Ovary (tissue), 9 donors: Measurements from ENCODE around the gene RND2. TPM values are rescaled to one million over a fixed set of nuclear protein-coding genes. Genes with fewer than 3 reads are reported as not detected.

Experiments used
- DNase-seq, 5 donors: peaks; one replicate each; pipeline ENCODE4 v3.0.0-alpha.2; 2019 to 2020
- H3K27ac ChIP-seq, 2 donors: fragments of 200-600 bp; one replicate each; pipeline versions ENCODE4 v1.5.1 to v1.8.0; 2019 to 2022
- H3K27me3 ChIP-seq: fragments of 200-600 bp; one replicate; pipeline ENCODE4 v1.8.0; 2022
- H3K36me3 ChIP-seq: fragments of 200-600 bp; sonication (generic); one replicate; pipeline ENCODE4 v1.5.1; 2019
- H3K4me1 ChIP-seq: one replicate; pipeline ENCODE4 v1.8.1; 2013; ENCODE audit warnings: mild to moderate bottlenecking, moderate library complexity; ENCODE audit not compliant: insufficient read depth
- H3K4me3 ChIP-seq: fragments of 200-600 bp; sonication (generic); one replicate; pipeline ENCODE4 v1.5.1; 2017
- H3K9me3 ChIP-seq, 2 donors: fragments of 200-600 bp in 1 of 2; sonication (generic) in 1 of 2; one replicate each; pipeline versions ENCODE4 v1.5.1 to v1.8.1; 2013 to 2019; ENCODE audit warnings: mild to moderate bottlenecking in 1 of 2, moderate library complexity in 1 of 2
- EP300 ChIP-seq: sonication (generic); formaldehyde crosslinking; IDR thresholded peaks from one replicate; pipeline ENCODE4 v1.6.1; 2017; ENCODE audit warnings: antibody characterized with exemption
- POLR2A ChIP-seq: fragments of 450-650 bp; IDR thresholded peaks from one replicate; pipeline ENCODE4 v1.6.1; 2017; ENCODE audit warnings: antibody characterized with exemption, mild to moderate bottlenecking, moderate library complexity
- WGBS, 3 donors: extraction: QIAGEN DNeasy Blood & Tissue Kit in 1 of 3; methylation state at CpG; one replicate each; pipeline versions ENCODE4 v1.1.5 to v1.1.7; 2013 to 2017; 5-methylcytosine and 5-hydroxymethylcytosine counted together
- intact Hi-C, 4 donors: fragments of 100-400 bp; cut with DNase I; formaldehyde crosslinking; loops; one replicate each; pipeline versions ENCODE4 v1.11.0 to v1.15.1; 2022 to 2023
- polyA plus RNA-seq, 2 donors: library from polyadenylated mRNA; stranded (reverse); fragments of 200-250 nt in 1 of 2; fragments of 350-450 nt in 1 of 2; fragmentation: Illumina TruSeq in 1 of 2; extraction: RNeasy Lipid Tissue Mini Kit (QIAGEN cat#74804) in 1 of 2; gene quantifications; one replicate each; pipeline ENCODE4 v1.2.3, GENCODE V29; 2013 to 2014
- total RNA-seq, 7 donors: library from RNA; depleted of rRNA in 2 of 7; stranded (reverse); fragments of >200 nt in 2 of 7; fragmentation: NEBNext Ultra II Directional in 3 of 7; extraction: Animal tissue kit (Norgen Biotek cat#: 25700) in 3 of 7; gene quantifications; one replicate each; pipeline versions ENCODE4 v1.1.0 to v1.2.4, GENCODE V29; 2016 to 2023
- TF ChIP-seq, protein P1 (sequence below), 3 donors: fragments of 450-650 bp in 2 of 3; fragments of 200-600 bp in 1 of 3; IDR thresholded peaks; one replicate each; pipeline versions ENCODE4 v1.5.1 to v1.8.0; 2016 to 2022; ENCODE audit warnings: antibody characterized with exemption in 3 of 3, mild to moderate bottlenecking in 1 of 3
- donor health status: DM: no; HTN: no; CAD: no; lungs with moderate emphysema.
- donor health status: DM: no; HTN: no; CAD: no.
- donor health status: Bipolar disorder and iron deficiency.
- donor health status: DM: yes; HTN: yes; CAD: no.
- donor health status: DM: no; HTN: no; CAD: no.
- donor health status: DM: yes; HTN: yes; CAD: no.

The RND2 gene
- total and polyA plus RNA-seq, 9 donors, result 2.5 to 11.6 (median 6.0) TPM

GRCh38 chr17:43025766-43026537, 921 bp downstream of the RND2 start:
- intact Hi-C loops, result loop anchor here in 2 of 4 donors (5.0 to 10.0 kb wide), 3 partner anchors 101 to 289 kb away; partner anchors contain the start of genes BRCA1 (in 1 of the 2) and TMEM106A (in 1 of the 2)

GRCh38 chr17:43026595-43026994, 1.6 kb downstream of the RND2 start:
- intact Hi-C loops, result loop anchor here in 2 of 4 donors (5.0 to 10.0 kb wide), 3 partner anchors 101 to 288 kb away; partner anchors contain the start of genes BRCA1 (in 1 of the 2) and TMEM106A (in 1 of the 2)

More at GRCh38 chr17:43025766-43026537, 921 bp downstream of the RND2 start:
- H3K27ac ChIP-seq, result peak overlapping the region; percentile 34 to 42
- no peaks in the 10 kb centered on the region for H3K36me3 ChIP-seq
- H3K27me3 ChIP-seq, result no peaks in the 10 kb centered on the region
- H3K4me1 ChIP-seq, result no peaks in the 10 kb centered on the region
- H3K4me3 ChIP-seq, result peak overlapping the region; percentile 56
- peak in 1 of 5 donors; percentile 37 for DNase-seq
- TF ChIP-seq, protein P1, sequence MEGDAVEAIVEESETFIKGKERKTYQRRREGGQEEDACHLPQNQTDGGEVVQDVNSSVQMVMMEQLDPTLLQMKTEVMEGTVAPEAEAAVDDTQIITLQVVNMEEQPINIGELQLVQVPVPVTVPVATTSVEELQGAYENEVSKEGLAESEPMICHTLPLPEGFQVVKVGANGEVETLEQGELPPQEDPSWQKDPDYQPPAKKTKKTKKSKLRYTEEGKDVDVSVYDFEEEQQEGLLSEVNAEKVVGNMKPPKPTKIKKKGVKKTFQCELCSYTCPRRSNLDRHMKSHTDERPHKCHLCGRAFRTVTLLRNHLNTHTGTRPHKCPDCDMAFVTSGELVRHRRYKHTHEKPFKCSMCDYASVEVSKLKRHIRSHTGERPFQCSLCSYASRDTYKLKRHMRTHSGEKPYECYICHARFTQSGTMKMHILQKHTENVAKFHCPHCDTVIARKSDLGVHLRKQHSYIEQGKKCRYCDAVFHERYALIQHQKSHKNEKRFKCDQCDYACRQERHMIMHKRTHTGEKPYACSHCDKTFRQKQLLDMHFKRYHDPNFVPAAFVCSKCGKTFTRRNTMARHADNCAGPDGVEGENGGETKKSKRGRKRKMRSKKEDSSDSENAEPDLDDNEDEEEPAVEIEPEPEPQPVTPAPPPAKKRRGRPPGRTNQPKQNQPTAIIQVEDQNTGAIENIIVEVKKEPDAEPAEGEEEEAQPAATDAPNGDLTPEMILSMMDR (IDR thresholded peaks at IDR 0.05), result no peak
- WGBS, 3 donors, result 59 to 63% (median 61%) methylated on average over 16 of the region's 16 CpGs
- no peaks in the 10 kb centered on the region for H3K9me3 ChIP-seq

GRCh38 chr17:43027091-43028032, 2.3 kb downstream of the RND2 start:
- no peak for TF ChIP-seq POLR2A
- TF ChIP-seq EP300, result no peak
- no peaks in the 10 kb centered on the region for H3K27me3 ChIP-seq
- no peak overlapping the region for H3K4me3 ChIP-seq
- H3K27ac ChIP-seq, result no peak overlapping the region
- no peaks in the 10 kb centered on the region for H3K9me3 ChIP-seq
- H3K36me3 ChIP-seq, result no peaks in the 10 kb centered on the region
- DNase-seq, result no peak
- intact Hi-C loops, result loop anchor here in 2 of 4 donors (5.0 to 10.0 kb wide), 3 partner anchors 100 to 287 kb away; partner anchors contain the start of genes BRCA1 (in 1 of the 2) and TMEM106A (in 1 of the 2)
- 74 to 82% (median 75%) methylated on average over 9 of the region's 9 CpGs for WGBS, 3 donors
- no peaks in the 10 kb centered on the region for H3K4me1 ChIP-seq

More at GRCh38 chr17:43026595-43026994, 1.6 kb downstream of the RND2 start:
- Histone ChIP-seq H3K9me3 (no peaks in the 10 kb centered on the region), H3K27me3 (no peaks in the 10 kb centered on the region), H3K4me3 (no peak overlapping the region), H3K4me1 (no peaks in the 10 kb centered on the region), H3K36me3 (no peaks in the 10 kb centered on the region), H3K27ac (no peak overlapping the region)
- TF ChIP-seq EP300 (no peak), POLR2A (no peak)
- TF ChIP-seq, protein P1 (IDR thresholded peaks at IDR 0.05), result no peak
- DNase-seq, result no peak
- WGBS, 3 donors, result 67 to 74% (median 71%) methylated on average over 5 of the region's 5 CpGs

DNA sequence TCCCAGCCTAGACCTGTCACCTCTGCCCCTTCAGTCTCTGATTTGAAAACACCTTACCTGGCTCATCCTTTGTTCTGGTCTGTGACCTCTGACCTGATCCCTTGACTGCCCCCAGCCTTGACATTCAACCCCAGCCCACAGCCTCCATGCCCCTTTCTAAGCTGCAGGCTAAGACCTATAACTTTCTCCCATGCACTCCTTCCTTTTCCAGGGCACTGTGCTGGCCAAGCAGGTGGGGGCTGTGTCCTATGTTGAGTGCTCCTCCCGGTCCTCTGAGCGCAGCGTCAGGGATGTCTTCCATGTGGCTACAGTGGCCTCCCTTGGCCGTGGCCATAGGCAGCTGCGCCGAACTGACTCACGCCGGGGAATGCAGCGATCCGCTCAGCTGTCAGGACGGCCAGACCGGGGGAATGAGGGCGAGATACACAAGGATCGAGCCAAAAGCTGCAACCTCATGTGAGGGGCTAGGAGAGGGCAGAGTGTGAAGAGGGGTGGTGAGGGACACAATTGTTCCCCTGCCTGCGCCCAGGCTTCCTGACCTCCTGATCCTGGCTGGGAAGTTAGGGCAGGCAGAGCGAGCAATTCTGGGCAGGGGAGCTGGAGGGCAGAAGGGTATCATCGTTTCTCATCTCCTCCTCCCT, 3.3 kb downstream of the RND2 start:
- DNase-seq, result no peak
- no peaks in the 10 kb centered on the region for H3K4me1 ChIP-seq
- H3K27me3 ChIP-seq, result no peaks in the 10 kb centered on the region
- intact Hi-C loops, result loop anchor here in 2 of 4 donors (5.0 to 10.0 kb wide), 3 partner anchors 99 to 286 kb away; partner anchors contain the start of genes BRCA1 (in 1 of the 2) and TMEM106A (in 1 of the 2)
- TF ChIP-seq EP300 (no peak), POLR2A (no peak)
- TF ChIP-seq, protein P1 (IDR thresholded peaks at IDR 0.05), result no peak
- H3K27ac ChIP-seq, result no peak overlapping the region
- 83 to 87% (median 83%) methylated on average over 17 of the region's 17 CpGs for WGBS, 3 donors
- H3K9me3 ChIP-seq, result no peaks in the 10 kb centered on the region
- H3K36me3 ChIP-seq, result no peaks in the 10 kb centered on the region
- no peak overlapping the region for H3K4me3 ChIP-seq
